Neutrophil (primary cell): ENCODE results near the gene CDK15.

Experiments
- H3K27ac ChIP-seq: fragments of 200-600 bp; sonication (generic); 2 replicates; pipeline ENCODE4 v1.5.1; 2016; ENCODE audit warnings: mild to moderate bottlenecking, moderate library complexity
- H3K27me3 ChIP-seq: fragments of 200-600 bp; sonication (generic); 2 replicates; pipeline ENCODE4 v1.6.0; 2016; ENCODE audit warnings: mild to moderate bottlenecking
- H3K36me3 ChIP-seq: fragments of 200-600 bp; sonication (generic); 2 replicates; pipeline ENCODE4 v1.5.1; 2017
- H3K4me1 ChIP-seq, 2 experiments: fragments of 200-600 bp in 1 of 2; sonication (generic) in 1 of 2; 1 replicate in 1 of 2; 2 replicates in 1 of 2; pipeline versions ENCODE4 v1.5.1 to v1.6.1; 2013 to 2016; ENCODE audit warnings: low read depth in 1 of 2, low read length in 1 of 2, mild to moderate bottlenecking in 1 of 2, moderate library complexity in 1 of 2; ENCODE audit not compliant: control insufficient read depth in 1 of 2, insufficient read depth in 1 of 2
- H3K4me3 ChIP-seq, 2 experiments: fragments of 200-600 bp in 1 of 2; sonication (generic) in 1 of 2; 1 replicate in 1 of 2; 2 replicates in 1 of 2; pipeline ENCODE4 v1.5.1; 2013 to 2016; ENCODE audit warnings: low read depth in 1 of 2, low read length in 1 of 2, mild to moderate bottlenecking in 1 of 2, moderate library complexity in 1 of 2
- H3K9me3 ChIP-seq: fragments of 200-600 bp; sonication (generic); 2 replicates; pipeline ENCODE4 v1.5.1; 2016
- TF ChIP-seq, protein P1 (sequence below): fragments of 200-600 bp; sonication (generic); IDR thresholded peaks from 2 replicates; pipeline ENCODE4 v1.5.1; 2016; ENCODE audit warnings: antibody characterized with exemption

Gene CDK15

DNA sequence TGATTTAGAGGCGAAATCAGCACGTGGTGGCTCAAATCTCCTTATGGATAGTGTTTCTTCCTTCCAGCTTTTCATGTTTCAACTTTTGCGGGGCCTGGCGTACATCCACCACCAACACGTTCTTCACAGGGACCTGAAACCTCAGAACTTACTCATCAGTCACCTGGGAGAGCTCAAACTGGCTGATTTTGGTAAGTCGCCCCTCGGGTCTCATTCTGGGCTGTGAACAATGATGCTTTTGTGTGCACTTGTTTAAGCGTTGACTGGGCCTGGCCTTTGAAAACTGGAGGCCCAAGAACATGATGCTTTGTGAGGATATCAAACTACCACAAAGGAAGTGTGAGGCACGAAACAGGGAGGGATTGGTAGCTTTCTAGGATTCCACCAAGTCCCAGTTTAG is 27.4 kb downstream of the CDK15 start:
- H3K27me3 ChIP-seq: no peaks in the 10 kb centered on the region
- H3K27ac ChIP-seq: no peak overlapping the region
- no peaks in the 10 kb centered on the region for H3K36me3 ChIP-seq
- H3K4me1 ChIP-seq: no peaks in the 10 kb centered on the region
- TF ChIP-seq, protein P1, sequence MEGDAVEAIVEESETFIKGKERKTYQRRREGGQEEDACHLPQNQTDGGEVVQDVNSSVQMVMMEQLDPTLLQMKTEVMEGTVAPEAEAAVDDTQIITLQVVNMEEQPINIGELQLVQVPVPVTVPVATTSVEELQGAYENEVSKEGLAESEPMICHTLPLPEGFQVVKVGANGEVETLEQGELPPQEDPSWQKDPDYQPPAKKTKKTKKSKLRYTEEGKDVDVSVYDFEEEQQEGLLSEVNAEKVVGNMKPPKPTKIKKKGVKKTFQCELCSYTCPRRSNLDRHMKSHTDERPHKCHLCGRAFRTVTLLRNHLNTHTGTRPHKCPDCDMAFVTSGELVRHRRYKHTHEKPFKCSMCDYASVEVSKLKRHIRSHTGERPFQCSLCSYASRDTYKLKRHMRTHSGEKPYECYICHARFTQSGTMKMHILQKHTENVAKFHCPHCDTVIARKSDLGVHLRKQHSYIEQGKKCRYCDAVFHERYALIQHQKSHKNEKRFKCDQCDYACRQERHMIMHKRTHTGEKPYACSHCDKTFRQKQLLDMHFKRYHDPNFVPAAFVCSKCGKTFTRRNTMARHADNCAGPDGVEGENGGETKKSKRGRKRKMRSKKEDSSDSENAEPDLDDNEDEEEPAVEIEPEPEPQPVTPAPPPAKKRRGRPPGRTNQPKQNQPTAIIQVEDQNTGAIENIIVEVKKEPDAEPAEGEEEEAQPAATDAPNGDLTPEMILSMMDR: no peak
- no peaks in the 10 kb centered on the region for H3K9me3 ChIP-seq
- no peak overlapping the region for H3K4me3 ChIP-seq

DNA sequence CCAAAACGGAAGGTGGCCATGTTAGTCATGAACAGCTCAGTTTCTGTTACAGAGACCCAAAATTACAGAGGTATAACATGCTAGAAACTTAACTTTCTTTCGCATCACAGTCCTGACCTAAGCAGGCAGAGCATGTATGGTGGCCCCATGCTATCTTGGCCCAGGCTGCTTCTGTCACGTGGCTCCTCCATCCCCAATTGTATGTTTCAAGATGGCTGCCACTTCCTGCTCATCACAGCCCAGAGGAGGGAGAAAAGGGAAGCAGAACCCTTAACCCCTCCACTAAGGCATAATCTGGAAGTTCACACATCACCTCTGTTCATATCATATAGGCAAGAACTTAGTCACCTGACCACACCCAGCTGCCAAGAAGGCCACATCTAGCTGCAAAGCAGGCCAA is 28.7 kb downstream of the CDK15 start:
- no peaks in the 10 kb centered on the region for H3K4me1 ChIP-seq
- no peaks in the 10 kb centered on the region for H3K9me3 ChIP-seq
- no peak overlapping the region for H3K27ac ChIP-seq
- TF ChIP-seq, protein P1: no peak
- no peaks in the 10 kb centered on the region for H3K36me3 ChIP-seq
- H3K27me3 ChIP-seq: no peaks in the 10 kb centered on the region
- no peak overlapping the region for H3K4me3 ChIP-seq

DNA sequence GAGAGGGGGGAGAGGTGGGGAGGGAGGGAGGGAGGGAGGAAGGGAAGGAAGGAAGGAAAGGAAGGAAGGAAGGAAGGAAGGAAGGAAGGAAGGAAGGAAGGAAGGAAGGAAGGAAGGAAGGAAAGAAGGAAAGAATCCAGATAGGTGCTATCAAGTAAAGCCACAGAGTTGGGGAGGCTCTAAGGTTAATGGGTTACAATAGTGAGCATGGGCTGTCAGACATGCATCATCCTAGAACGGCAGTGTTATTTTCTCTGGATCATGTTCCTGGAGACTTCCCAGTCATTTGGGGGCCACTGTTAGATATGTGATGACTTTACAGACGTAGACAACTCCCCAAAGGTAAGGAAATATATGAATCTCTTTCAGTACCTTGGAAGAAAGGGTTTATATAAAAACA is 31.1 kb downstream of the CDK15 start:
- Histone ChIP-seq H3K27me3 (no peaks in the 10 kb centered on the region), H3K4me3 (no peak overlapping the region), H3K27ac (no peak overlapping the region), H3K36me3 (no peaks in the 10 kb centered on the region), H3K9me3 (no peaks in the 10 kb centered on the region), H3K4me1 (no peaks in the 10 kb centered on the region)
- TF ChIP-seq, protein P1: no peak

- Histone ChIP-seq H3K9me3 (no peaks in the 10 kb centered on the region), H3K27ac (no peak overlapping the region), H3K4me1 (no peaks in the 10 kb centered on the region), H3K4me3 (no peak overlapping the region), H3K27me3 (no peaks in the 10 kb centered on the region), H3K36me3 (no peaks in the 10 kb centered on the region)
- TF ChIP-seq, protein P1: no peak
These were observed 31.6 kb downstream of the CDK15 start for GRCh38 chr2:201837824-201838431.

GRCh38 chr2:201839727-201840126 is 33.4 kb downstream of the CDK15 start:
- no peak overlapping the region for H3K4me3 ChIP-seq
- TF ChIP-seq, protein P1: no peak
- H3K27me3 ChIP-seq: no peaks in the 10 kb centered on the region
- H3K36me3 ChIP-seq: no peaks in the 10 kb centered on the region
- H3K9me3 ChIP-seq: no peaks in the 10 kb centered on the region
- H3K27ac ChIP-seq: no peak overlapping the region
- no peaks in the 10 kb centered on the region for H3K4me1 ChIP-seq

- H3K9me3 ChIP-seq: no peaks in the 10 kb centered on the region
- H3K36me3 ChIP-seq: no peaks in the 10 kb centered on the region
- TF ChIP-seq, protein P1: no peak
- no peaks in the 10 kb centered on the region for H3K4me1 ChIP-seq
- H3K4me3 ChIP-seq: no peak overlapping the region
- H3K27ac ChIP-seq: no peak overlapping the region
- H3K27me3 ChIP-seq: no peaks in the 10 kb centered on the region
These were observed 34.4 kb downstream of the CDK15 start for GRCh38 chr2:201840726-201841125.
